Measurements from ENCODE around the gene TPST2. TPM values are rescaled to one million over a fixed set of nuclear protein-coding genes. Genes with fewer than 3 reads are reported as not detected.
A peak's percentile ranks its signal among the peaks of the same experiment; 100 is the strongest.

The TPST2 gene
- total RNA-seq, 4 donors from 2014 or later = 32.3 to 110 (median 65.4) TPM

DNA sequence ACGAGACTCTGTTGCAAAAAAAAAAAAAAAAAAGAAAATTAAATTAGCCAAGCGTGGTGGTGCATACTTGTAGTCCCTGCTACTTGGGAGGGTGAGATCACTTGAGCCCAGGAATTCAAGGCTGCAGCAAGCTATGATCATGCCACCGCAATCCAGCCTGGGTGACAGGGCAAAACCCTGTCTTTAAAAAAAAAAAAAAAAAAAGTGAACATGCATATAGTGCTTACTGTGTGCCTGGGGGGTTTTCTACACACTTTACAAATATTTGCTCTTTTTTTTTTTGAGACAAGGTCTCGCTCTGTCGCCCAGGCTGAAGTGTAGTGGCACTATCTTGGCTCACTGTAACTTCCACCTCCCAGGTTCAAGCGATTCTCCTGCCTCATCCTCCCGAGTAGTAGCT, 12.9 kb downstream of the TPST2 start:
- in situ Hi-C loops (cut with MboI; ENCODE audit: low sequenced_read_pairs in 4 of 4) = no loop called here
- intact Hi-C loops (cut with DNase I; ENCODE audit: low total_unique reads) = no loop called here
- no peak for TF ChIP-seq POLR2A (IDR thresholded peaks at IDR 0.05)
- TF ChIP-seq CTCF (IDR thresholded peaks at IDR 0.05 in 4 of 5, conservative IDR thresholded peaks at IDR 0.05 in 1 of 5) = no peak
- Histone ChIP-seq H3K9me3 (no peaks in the 10 kb centered on the region), H3K4me1 (peaks cover 30% of the 10 kb centered on the region in 2 donors), H3K36me3 (peaks cover 0 to 5% of the 10 kb centered on the region in 2 donors), H3K27me3 (no peaks in the 10 kb centered on the region), H3K27ac (no peak overlapping the region), H3K4me3 (no peak overlapping the region)
- ATAC-seq = no peak
- DNase-seq = no peak

GRCh38 chr22:26576026-26576680, 13.8 kb downstream of the TPST2 start:
- H3K27ac ChIP-seq = peak overlapping the region; percentile 41 to 68 (median 64)
- TF ChIP-seq CTCF (IDR thresholded peaks at IDR 0.05 in 4 of 5, conservative IDR thresholded peaks at IDR 0.05 in 1 of 5) (no peak), POLR2A (IDR thresholded peaks at IDR 0.05) (no peak)
- H3K9me3 ChIP-seq = no peaks in the 10 kb centered on the region
- H3K4me3 ChIP-seq = no peak overlapping the region
- peaks cover 30% of the 10 kb centered on the region in 2 donors for H3K4me1 ChIP-seq
- DNase-seq = no peak
- ATAC-seq = peak; percentile 69 to 75
- H3K27me3 ChIP-seq = no peaks in the 10 kb centered on the region
- intact Hi-C loops (cut with DNase I; ENCODE audit: low total_unique reads) (no loop called here), in situ Hi-C loops (cut with MboI; ENCODE audit: low sequenced_read_pairs in 4 of 4) (no loop called here)
- H3K36me3 ChIP-seq = no peaks in the 10 kb centered on the region

- intact Hi-C loops (cut with DNase I; ENCODE audit: low total_unique reads) (no loop called here), in situ Hi-C loops (cut with MboI; ENCODE audit: low sequenced_read_pairs in 4 of 4) (no loop called here)
- ATAC-seq (no peak), DNase-seq (no peak)
- Histone ChIP-seq H3K36me3 (no peaks in the 10 kb centered on the region), H3K4me1 (peaks cover 21 to 22% of the 10 kb centered on the region in 2 donors), H3K27ac (peak overlapping the region in 1 of 4 donors; percentile 17), H3K4me3 (no peak overlapping the region), H3K27me3 (no peaks in the 10 kb centered on the region), H3K9me3 (no peaks in the 10 kb centered on the region)
- TF ChIP-seq CTCF (IDR thresholded peaks at IDR 0.05 in 4 of 5, conservative IDR thresholded peaks at IDR 0.05 in 1 of 5) = no peak
- TF ChIP-seq POLR2A (IDR thresholded peaks at IDR 0.05) = no peak
Measured at GRCh38 chr22:26574001-26574723, 15.8 kb downstream of the TPST2 start.

DNA sequence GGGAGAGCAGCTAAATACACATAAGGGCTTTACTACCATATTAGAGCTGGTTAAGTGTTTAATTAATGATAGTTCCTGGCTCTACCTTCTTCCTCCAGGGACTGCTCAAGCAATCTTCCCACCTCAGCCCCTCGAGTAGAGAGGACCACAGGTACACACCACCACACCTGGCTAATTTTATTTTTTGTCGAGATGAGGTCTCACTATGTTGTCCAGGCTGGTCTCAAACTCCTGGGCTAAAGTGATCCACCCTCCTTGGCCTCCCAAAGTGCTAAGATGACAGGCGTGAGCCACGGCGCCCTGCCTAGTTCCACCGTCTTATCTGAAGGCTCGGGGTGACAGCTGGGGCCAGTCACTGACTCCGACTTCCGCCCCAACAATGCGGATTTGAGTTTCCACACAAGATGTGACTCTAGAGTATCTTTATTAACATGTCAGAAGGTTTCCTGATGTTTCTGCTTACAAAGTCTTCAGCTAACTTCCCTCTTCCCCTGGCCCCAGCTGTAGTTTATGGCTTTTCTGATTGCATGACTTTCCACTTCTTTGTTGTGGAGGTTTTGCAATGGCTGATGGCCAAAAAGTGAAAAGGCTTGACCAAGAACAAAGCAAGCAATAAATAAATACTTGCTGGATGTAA, 16.8 kb downstream of the TPST2 start:
- Histone ChIP-seq H3K9me3 (no peaks in the 10 kb centered on the region), H3K4me3 (no peak overlapping the region), H3K36me3 (no peaks in the 10 kb centered on the region), H3K27ac (peak overlapping the region in 3 of 4 donors; percentile 8 to 21 (median 17)), H3K4me1 (peaks cover 24 to 27% of the 10 kb centered on the region in 2 donors), H3K27me3 (no peaks in the 10 kb centered on the region)
- TF ChIP-seq CTCF (IDR thresholded peaks at IDR 0.05 in 4 of 5, conservative IDR thresholded peaks at IDR 0.05 in 1 of 5) (no peak), POLR2A (IDR thresholded peaks at IDR 0.05) (no peak)
- in situ Hi-C loops (cut with MboI; ENCODE audit: low sequenced_read_pairs in 4 of 4) = no loop called here
- ATAC-seq (no peak), DNase-seq (no peak)
- intact Hi-C loops (cut with DNase I; ENCODE audit: low total_unique reads) = no loop called here
